NCI-H774 (cell line): ENCODE measurements around the gene UBE2L5.

Experiments used
- DNase-seq: peaks from one replicate; lab custom pipeline; 2025; lab: John Stamatoyannopoulos, UW

The UBE2L5 gene

GRCh38 chr13:30477346-30478195, 55.3 kb downstream of the UBE2L5 start:
- no peak for DNase-seq
